Measurements from ENCODE around the gene TMEM181. TPM values are rescaled to one million over a fixed set of nuclear protein-coding genes. Genes with fewer than 3 reads are reported as not detected.
"Not testable (repeated sequence)": the region's sequence is repeated elsewhere in the genome, so short reads cannot be mapped to it uniquely, and the experiment has no call there.

Gene TMEM181
- polyA plus RNA-seq, 1 donor, result 17.2 TPM

DNA sequence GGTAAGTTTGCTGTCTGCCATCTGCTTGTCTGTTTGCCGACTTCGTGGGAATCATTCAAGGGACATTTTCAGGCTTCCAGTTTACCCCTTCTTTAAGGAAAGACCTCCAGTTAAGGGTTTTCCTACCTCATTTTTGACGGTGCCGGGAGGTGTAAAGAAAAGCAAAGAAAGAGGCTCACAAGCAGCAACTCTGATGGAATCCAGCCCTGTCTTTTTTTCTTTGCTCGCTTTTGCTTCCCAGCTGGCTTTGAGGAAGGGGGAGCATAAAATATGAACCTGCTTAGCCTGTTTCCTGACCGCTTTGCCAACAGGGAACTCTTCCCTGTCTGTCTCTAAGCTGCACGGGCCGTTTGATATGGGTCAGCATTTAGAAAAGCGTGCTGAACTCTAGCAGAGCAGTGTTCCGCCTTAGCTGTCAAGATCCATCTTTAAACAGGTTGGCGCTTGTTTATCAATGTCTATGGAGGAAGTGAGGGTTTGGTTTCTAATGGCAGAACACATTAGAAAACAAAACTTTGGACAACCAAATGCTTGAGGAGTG lies 103.8 kb downstream of the TMEM181 start:
- DNase-seq, result no peak

DNA sequence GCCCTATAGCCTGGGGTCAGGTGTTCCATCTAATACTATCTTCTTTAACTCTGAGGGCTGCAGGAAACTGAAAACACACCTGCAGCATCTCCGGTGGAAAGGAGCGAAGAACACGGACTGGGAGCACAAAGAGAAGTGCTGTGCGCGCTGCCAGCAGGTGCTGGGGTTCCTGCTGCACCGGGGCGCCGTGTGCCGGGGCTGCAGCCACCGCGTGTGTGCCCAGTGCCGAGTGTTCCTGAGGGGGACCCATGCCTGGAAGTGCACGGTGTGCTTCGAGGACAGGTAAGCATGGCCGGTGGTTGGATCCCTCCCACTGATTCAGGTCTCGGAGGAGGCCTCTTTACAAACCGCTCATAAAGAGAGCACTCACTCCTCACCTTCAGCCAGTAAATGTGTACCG lies 105.4 kb downstream of the TMEM181 start:
- DNase-seq, result no peak

DNA sequence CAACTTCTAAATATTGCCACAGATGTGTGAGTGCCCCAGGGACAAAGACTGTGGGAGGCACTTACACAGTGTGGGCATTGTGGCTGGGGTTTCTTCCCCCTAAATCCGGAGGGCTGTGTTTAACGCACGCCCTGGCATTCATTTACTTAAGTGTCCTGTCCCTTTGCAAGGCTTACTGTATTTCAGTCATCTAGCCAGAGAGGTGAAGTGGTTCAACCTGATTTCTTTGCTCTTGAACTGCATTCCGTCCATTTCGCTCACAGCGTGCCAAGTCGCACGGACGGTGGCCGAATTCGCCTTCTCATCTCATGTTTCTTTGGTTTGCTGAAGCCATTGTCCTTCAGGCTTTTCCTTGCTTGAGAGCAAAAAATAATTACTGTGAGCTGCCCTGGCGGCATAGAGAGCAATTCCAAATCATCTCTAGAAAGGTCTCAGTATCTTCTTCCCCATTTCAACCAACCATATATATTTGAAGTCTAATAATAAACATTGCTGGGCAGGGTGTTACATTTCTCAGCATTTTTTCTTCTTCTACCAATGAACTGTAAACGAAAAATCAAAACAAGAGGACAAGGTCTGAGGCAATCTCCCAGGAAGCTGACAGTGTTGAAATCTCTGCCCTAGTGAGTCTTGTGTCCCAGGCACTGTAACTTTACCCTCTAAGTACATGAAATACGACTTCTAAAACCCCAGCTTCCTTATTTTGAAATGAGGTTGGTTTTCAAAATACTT lies 106.9 kb downstream of the TMEM181 start:
- DNase-seq, result no peak

DNA sequence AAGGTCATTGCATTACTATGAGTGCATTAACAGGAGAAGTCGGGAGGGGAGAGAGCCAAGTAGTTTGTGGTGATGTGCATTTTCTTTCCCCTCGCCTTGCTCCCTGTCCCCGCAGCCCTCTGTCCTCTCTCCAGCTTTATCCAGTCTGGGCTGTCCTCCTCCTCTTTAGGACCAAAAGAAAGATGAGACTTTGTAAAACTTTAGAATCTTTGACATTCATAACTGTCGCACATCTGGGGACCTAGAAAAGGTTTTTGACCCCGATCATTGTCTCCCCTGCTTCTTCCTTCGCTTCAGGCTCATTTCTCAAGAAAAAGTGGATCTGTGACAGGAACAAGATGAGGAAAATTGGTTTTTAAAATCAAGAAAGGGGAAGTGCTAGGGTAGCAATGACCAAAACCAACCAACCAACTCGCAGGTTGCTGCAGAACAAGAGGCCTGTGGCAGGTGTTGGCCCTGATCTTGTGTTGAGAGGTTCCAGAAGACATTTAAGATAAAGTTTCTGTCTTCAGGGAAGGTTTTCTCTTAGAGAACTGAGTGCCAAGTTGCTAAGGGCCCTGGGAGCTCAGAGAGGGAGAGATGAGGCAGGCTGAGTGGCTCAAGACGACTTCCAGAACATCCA lies 107.6 kb downstream of the TMEM181 start:
- no peak for DNase-seq

DNA sequence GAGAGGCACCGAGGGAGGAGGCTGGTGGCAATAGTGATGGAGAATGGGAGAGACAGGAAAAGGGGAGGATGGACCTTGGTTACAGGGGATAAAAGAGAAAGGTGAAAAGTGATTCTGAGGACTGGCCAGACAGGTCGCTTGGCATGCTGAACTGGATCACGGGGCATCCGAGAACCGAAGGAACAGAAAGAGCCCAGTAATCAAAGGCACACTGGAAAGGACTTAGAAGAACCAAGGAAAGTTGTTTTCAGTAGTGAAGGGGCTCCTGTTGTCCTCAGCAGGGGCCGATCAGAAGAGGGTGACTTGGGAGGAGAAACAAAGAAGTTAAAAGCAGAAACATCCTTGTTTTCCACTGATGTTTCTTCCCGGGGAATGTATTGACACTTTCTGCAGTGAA lies 108.8 kb downstream of the TMEM181 start:
- no peak for DNase-seq

DNA sequence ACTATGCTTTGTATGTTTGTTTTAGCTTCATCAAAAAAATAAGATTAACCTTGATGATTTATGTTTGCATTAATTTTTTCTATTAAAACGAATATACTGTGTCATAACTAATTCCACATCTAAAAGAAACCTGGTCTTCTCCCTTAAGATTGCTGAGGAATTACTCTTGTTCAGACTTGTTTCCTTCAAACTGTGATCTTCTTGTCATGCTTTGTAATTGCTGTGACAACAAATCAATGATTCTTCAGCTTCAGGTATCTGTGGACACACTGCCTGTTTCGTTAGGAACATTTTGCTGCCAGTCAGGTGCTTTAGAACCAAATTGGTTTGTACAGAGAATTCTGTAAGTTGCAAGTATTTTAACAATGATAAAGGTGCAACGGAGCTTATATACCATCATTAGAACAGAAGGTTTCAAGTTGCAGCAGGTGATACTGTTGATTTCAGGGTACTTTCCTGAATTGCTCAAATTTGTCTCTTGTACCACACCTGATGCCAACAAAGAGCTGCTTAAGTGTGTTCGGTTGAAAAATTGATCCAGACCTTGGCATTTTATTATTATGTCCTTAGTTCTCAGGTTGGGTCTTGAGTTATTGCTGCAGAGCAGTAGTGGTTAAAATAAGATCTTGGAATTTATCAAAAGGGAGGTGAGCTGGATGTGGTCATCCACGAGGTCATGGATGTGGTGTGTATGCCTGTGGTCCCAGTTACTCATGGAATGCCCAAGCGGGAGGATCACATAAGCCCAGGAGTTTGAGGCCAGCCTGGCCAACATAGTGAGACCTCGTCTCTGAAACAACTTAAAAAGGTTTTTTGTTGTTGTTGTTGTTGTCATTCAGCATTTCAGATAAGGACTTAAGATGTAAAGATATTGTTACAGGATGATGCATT lies 109.5 kb downstream of the TMEM181 start:
- no peak for DNase-seq

DNA sequence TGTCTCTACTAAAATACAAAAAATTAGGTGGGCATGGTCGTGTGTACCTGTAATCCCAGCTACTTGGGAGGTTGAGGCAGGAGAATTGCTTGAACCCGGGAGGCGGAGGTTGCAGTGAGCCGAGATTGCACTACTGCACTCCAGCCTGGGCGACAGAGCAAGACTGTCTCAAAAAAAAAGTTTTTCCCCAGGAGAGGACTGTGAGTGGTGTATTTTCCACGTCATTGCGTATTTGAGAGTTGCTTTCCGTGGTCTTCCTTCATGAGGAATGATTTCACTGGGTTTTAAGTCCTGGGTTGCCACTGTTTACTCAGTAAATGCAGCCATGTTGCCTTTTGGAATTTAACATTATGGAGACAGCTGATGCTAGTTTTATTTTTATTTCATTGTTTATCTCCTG lies 112.2 kb downstream of the TMEM181 start:
- DNase-seq, result not testable (repeated sequence)

DNA sequence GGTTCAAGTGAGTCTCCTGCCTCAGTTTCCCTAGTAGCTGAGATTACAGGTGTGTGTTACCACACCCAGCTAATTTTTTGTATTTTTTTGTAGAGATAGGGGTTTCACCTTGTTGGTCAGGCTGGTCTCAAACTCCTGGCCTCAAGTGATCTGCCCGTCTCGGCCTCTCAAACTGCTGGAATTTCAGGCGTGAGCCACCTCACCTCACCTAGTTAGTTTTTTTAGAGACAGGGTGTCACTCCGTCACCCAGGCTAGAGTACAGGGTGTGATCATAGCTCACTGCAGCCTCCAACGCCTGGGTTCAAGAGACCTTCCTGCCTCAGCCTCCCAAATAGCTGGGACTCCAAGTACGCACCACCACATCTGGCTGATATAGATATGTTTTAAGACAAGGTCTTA lies 112.8 kb downstream of the TMEM181 start:
- DNase-seq, result no peak

DNA sequence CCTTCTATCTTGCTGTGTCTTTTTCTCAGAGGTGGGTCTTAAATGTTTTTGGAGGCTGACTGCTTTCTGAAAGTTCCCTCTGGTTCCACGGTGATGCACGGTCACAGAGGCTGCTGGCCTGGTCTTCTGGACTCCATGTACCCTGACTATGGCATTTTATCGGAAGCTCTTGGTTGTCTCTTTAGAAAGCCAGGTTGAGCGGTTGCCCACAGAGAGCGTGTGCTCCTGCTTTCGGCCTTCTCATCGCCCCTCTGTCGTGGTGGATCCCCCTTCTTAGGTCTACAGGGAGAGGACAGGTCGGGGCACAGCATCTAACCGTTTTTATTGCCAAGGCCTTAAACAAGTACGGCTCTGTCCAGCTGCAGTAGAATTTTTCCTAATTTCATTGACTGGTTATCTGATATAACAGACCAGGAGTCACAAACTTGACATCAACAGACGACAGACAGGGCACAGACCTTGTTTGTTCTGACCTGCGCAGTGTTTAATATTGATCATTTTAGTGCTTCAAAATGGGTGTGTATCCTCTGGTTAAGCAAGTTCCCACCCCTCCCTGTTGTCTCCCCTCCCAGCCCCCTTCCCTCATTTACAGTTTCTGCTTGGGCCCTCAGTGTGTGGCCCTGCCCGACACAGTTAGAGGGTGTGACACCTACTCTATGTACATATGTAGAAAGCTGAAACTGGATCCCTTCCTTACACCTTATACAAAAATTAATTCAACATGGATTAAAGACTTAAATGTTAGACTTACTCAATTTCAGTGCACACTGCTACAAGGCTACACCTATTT lies 114.6 kb downstream of the TMEM181 start:
- no peak for DNase-seq

DNA sequence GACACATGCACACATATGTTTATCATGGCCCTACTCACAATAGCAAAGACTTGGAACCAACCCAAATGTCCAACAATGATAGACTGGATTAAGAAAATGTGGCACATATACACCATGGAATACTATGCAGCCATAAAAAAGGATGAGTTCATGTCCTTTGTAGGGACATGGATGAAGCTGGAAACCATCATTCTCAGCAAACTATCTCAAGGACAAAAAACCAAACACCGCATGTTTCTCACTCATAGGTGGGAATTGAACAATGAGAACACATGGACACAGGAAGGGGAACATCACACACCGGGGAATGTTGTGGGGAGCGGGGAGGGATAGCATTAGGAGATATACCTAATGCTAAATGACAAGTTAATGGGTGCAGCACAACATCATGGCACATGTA lies 117.2 kb downstream of the TMEM181 start:
- not testable (repeated sequence) for DNase-seq

DNA sequence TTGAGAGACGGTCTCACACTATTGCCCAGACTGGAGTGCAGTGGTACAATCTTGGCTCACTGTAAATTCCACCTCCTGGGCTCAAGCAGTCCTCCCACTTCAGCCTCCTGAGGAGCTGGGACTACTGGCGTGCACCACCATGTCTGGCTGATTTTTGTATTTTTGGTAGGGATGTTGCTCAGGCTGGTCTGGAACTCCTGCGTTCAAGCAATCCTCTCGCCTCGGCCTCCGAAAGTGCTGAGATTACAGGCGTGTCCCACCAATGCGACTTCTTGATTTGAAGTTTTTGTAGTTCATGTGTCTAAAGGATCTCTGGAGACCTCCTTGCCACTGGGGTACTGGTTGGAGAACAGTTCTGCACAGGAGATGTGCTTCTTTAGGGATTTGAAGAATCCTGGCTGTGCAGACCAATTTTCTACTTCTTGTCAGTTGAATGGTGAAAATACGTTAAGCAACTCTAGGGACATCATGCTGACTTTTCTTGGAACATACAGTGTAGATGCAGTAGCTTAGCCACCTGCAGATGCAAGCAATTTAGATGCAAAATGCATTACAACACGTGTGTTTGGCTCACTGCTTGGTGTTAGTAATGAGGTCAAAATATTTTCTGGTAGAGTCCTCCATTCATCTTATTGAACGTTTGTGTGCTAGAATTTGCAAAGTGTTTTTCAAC lies 118.2 kb downstream of the TMEM181 start:
- no peak for DNase-seq

DNA sequence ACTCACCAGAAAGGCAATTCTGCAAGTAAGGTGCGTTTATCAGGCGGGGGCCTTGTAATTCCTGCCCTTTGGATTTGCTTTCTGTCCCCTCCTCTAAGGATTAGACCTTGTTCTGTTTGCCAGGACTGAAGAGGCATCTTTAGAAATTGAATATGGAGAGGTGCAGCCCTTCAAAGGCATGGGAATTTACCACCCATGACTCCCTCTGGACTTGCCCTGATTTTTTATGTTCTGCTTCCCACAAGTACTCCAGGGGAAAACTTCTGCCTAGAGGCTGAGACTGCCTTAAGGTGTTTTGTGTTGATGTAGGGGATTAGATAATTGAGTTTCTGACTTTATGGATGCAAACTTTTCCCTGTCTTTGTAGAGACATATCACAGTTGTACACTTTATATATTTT lies 120.1 kb downstream of the TMEM181 start:
- DNase-seq, result no peak

DNA sequence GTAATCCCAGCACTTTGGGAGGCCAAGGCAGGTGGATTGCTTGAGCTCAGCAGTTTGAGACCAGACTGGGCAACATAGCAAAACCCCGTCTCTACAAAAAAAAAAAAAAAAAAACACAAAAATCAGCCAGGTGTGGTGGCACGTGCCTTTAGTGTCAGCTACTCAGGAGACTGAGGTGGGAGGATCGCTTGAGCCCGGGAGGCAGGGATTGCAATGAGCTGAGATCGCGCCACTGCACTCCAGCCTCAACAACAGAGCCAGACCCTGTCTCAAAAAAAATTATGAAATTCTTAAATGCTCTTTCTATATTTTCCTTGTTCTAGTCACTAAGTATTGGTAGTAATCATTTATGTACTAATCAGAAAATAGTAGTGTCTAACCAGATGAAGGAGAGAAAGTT lies 120.6 kb downstream of the TMEM181 start:
- no peak for DNase-seq

DNA sequence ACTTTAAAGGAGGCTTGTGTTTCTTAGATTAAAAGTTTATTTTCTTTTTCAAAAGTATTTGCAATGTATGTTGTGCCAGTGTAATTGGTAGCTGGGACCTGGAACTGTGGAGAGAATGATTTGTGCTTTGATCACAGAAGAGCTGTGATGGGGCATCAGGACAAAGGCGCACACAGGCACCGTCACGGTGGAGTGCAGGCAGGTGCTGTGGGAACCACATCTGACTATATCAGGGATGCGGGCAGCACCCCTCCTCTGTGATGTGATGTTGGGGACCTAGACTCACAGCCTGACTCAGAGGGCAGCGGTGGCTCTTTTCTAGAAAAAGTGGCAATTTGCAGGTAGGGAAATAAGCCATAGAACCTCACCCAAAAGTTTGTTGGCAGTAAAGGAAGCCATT lies 124.4 kb downstream of the TMEM181 start:
- no peak for DNase-seq

DNA sequence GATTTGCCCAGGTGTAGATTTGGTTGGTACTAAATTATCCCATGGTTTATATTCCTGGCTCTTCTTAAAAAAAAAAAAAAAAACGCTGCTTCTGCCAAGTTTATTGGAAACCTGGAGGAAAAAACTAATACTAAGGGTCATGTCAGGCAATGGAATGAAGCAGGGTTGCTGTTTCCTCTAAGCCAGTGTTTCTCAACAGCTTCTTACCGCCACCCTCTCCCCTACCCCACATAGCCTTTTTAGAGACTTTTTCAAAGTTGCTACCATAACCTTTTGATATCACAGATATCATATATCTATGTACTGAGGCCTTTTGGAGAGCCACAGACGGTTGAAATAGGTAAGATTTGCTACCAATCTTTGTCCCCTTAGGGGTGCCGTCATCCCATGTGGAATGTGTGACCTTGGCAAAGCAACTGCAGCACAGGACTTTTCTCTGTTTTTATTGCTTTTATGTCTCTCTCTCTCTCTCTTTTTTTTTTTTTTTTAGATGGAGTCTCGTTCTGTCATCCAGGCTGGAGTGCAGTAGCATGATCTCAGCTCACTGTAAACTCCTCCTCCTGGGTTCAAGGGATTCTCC lies 124.9 kb downstream of the TMEM181 start:
- no peak for DNase-seq

Other genes starting within 250 kb of the TMEM181 start
- 21.4 TPM for gene TULP4, start 247.6 kb upstream of the TMEM181 start, polyA plus RNA-seq (ENCODE audit: insufficient read length)
- 71.5 TPM for gene DYNLT1, start 84.7 kb downstream of the TMEM181 start, polyA plus RNA-seq (ENCODE audit: insufficient read length)
- gene SYTL3, start 90.0 kb downstream of the TMEM181 start, polyA plus RNA-seq (ENCODE audit: insufficient read length), result 10.5 TPM

Measured in hindlimb muscle (tissue), 1 donor.